HepG2 (cell line): Measurements from ENCODE around the gene CALCR. TPM values are rescaled to one million over a fixed set of nuclear protein-coding genes. Genes with fewer than 3 reads are reported as not detected.
A peak's percentile ranks its signal among the peaks of the same experiment; 100 is the strongest.

Source experiments
- ATAC-seq: fragments of 200-7000 bp; cut with Tn5 transposase; 3 replicates; pipeline ENCODE4 v1.9.1; 2020; ENCODE audit warnings: mild to moderate bottlenecking, moderate library complexity
- BruUV-seq: library from RNA; stranded (reverse); fragments of 400-500 nt; replicated peaks from 2 replicates; lab custom pipeline; 2021; lab: Mats Ljungman, UMichigan
- CTCF ChIA-PET: fragments of 300-600 bp; formaldehyde crosslinking; extraction: SDS; loops from one replicate; lab custom pipeline; 2021; ENCODE audit warnings: low total read pairs, inconsistent platforms, low intra/inter-chr PET ratio; lab: Yijun Ruan, JAX
- POLR2A ChIA-PET: fragments of 350-600 bp; sonication (Branson Sonifier 250); formaldehyde crosslinking; loops from one replicate; lab custom pipeline; 2020; ENCODE audit warnings: antibody characterized with exemption, inconsistent platforms; lab: Yijun Ruan, JAX
- DNase-seq: peaks from one replicate; pipeline ENCODE4 v3.0.0-alpha.2; 2015; ENCODE audit warnings: low spot score
- FAIRE-seq: peaks from 3 replicates; lab custom pipeline; 2011; peaks lifted over from hg19 to GRCh38; lab: Jason Lieb, UNC
- H2AFZ ChIP-seq: one replicate; pipeline ENCODE4 v1.6.1; 2011; ENCODE audit warnings: low read length, inconsistent platforms
- H3K27ac ChIP-seq: fragments of 300-600 bp; 3 replicates; pipeline ENCODE4 v1.8.0; 2011; ENCODE audit warnings: mixed run types, mild to moderate bottlenecking, mixed read lengths, low read length, inconsistent platforms; ENCODE audit not compliant: insufficient read depth; ENCODE audit errors: extremely low read length
- H3K27me3 ChIP-seq, 2 experiments: fragments of 200-600 bp in 1 of 2; 2 replicates in 1 of 2; 3 replicates in 1 of 2; pipeline versions ENCODE4 v1.6.0 to v1.8.0; 2011; ENCODE audit warnings: low read length in 2 of 2, mild to moderate bottlenecking in 2 of 2, moderate library complexity in 2 of 2, inconsistent platforms in 1 of 2; ENCODE audit not compliant: insufficient read depth in 2 of 2, control insufficient read depth in 1 of 2
- H3K36me3 ChIP-seq, 2 experiments: fragments of 200-600 bp in 1 of 2; replicated peaks in 1 of 2; 2 replicates in 1 of 2; 3 replicates in 1 of 2; pipeline versions ENCODE4 v1.5.1 to v1.8.0; 2011; ENCODE audit warnings: low read length in 2 of 2, inconsistent platforms in 1 of 2; ENCODE audit not compliant: insufficient read depth in 2 of 2, control insufficient read depth in 1 of 2
- H3K4me1 ChIP-seq: 2 replicates; pipeline ENCODE4 v1.5.1; 2012; ENCODE audit warnings: low read length, inconsistent platforms; ENCODE audit not compliant: insufficient read depth
- H3K4me2 ChIP-seq: 2 replicates; pipeline ENCODE4 v1.6.0; 2011; ENCODE audit warnings: low read depth, low read length, inconsistent platforms
- H3K4me3 ChIP-seq, 3 experiments: fragments of 200-600 bp in 1 of 3; sonication (generic), shearing (Covaris generic) in 1 of 3; replicated peaks in 1 of 3; 2 replicates each; pipeline ENCODE4 v1.5.1; 2011 to 2016; ENCODE audit warnings: low read length in 3 of 3, inconsistent platforms in 2 of 3, low read depth in 2 of 3, mild to moderate bottlenecking in 2 of 3, control low read depth in 1 of 3, mixed read lengths in 1 of 3; ENCODE audit not compliant: insufficient read depth in 1 of 3
- H3K79me2 ChIP-seq: one replicate; pipeline ENCODE4 v1.6.1; 2011; ENCODE audit warnings: low read length, inconsistent platforms; ENCODE audit not compliant: insufficient read depth
- H3K9ac ChIP-seq: 2 replicates; pipeline ENCODE4 v1.6.0; 2011; ENCODE audit warnings: mild to moderate bottlenecking, low read depth, low read length, inconsistent platforms; ENCODE audit not compliant: insufficient read depth
- H3K9me3 ChIP-seq: 2 replicates; pipeline ENCODE4 v1.5.1; 2012; ENCODE audit warnings: mild to moderate bottlenecking, low read length
- H4K20me1 ChIP-seq: 2 replicates; pipeline ENCODE4 v1.6.0; 2011; ENCODE audit warnings: inconsistent platforms, mild to moderate bottlenecking, low read length, moderate library complexity; ENCODE audit not compliant: insufficient read depth
- MAFF ChIP-seq: IDR thresholded peaks from 2 replicates; pipeline ENCODE4 v1.6.1; 2011; ENCODE audit warnings: low read depth, low read length, improper control_type of control experiment
- MAFK ChIP-seq, 2 experiments: IDR thresholded peaks in 1 of 2; conservative IDR thresholded peaks in 1 of 2; 2 replicates each; pipeline ENCODE4 v1.6.1; 2011; ENCODE audit warnings: improper control_type of control experiment in 2 of 2, low read length in 2 of 2
- MLLT10 ChIP-seq: sonication (generic); formaldehyde crosslinking; IDR thresholded peaks from 2 replicates; pipeline ENCODE4 v1.4.0; 2020; ENCODE audit warnings: missing genetic modification reagents
- SIX1 ChIP-seq: sonication (generic); formaldehyde crosslinking; IDR thresholded peaks from 2 replicates; pipeline ENCODE4 v1.4.0; 2020; ENCODE audit warnings: missing genetic modification reagents, borderline replicate concordance
- ZNF431 ChIP-seq: sonication (generic); formaldehyde crosslinking; IDR thresholded peaks from 2 replicates; pipeline ENCODE4 v1.9.0; 2022; ENCODE audit warnings: missing genetic modification reagents, low read depth, mild to moderate bottlenecking, borderline replicate concordance
- ZNF44 ChIP-seq: sonication (generic); formaldehyde crosslinking; IDR thresholded peaks from 2 replicates; pipeline ENCODE4 v1.5.1; 2020; ENCODE audit warnings: mild to moderate bottlenecking, missing genetic modification reagents
- ZNF674 ChIP-seq: sonication (generic); formaldehyde crosslinking; IDR thresholded peaks from 2 replicates; pipeline ENCODE4 v1.5.0; 2020; ENCODE audit warnings: low read depth, mild to moderate bottlenecking, missing genetic modification reagents
- WGBS: methylation state at CpG from one replicate; pipeline ENCODE4 v1.1.6; 2017; ENCODE audit warnings: low lambda C conversion rate; 5-methylcytosine and 5-hydroxymethylcytosine counted together
- in situ Hi-C: cut with HindIII; loops from 2 replicates; pipeline ENCODE4 v1.10.0; 2017; ENCODE audit warnings: low pct_unique_long_range_greater_than_20kb; ENCODE audit not compliant: extremely low pct_ligation_motif_present
- intact Hi-C: fragments of 100-400 bp; cut with micrococcal nuclease; formaldehyde crosslinking; loops from one replicate; pipeline ENCODE4 v1.10.0; 2022; ENCODE audit not compliant: unreplicated experiment
- polyA plus RNA-seq, 8 experiments: library from polyadenylated mRNA; depleted of rRNA in 3 of 8; stranded (reverse) in 7 of 8; unstranded in 1 of 8; fragments of >200 nt; fragmentation: Illumina TruSeq in 4 of 8; extraction: Trizol in 4 of 8; gene quantifications; 2 replicates each; pipeline versions ENCODE4 v1.2.1 to v1.2.3, GENCODE V29; 2011 to 2016; ENCODE audit warnings: low read depth in 4 of 8, missing spikeins in 1 of 8, mixed read lengths in 1 of 8; ENCODE audit not compliant: insufficient read depth in 1 of 8
- total RNA-seq, 5 experiments: library from RNA; depleted of rRNA; stranded (reverse); fragments of >200 nt; fragmentation: Illumina TruSeq; extraction: Trizol; gene quantifications; 2 replicates each; pipeline ENCODE4 v1.2.3, GENCODE V29; 2016; ENCODE audit warnings: low read depth in 1 of 5
- TF ChIP-seq, protein P1 (sequence below): sonication (generic); formaldehyde crosslinking; IDR thresholded peaks from 2 replicates; pipeline ENCODE4 v1.4.0; 2020; ENCODE audit warnings: mild to moderate bottlenecking, missing genetic modification reagents
- TF ChIP-seq, protein P2 (sequence below): sonication (generic); formaldehyde crosslinking; IDR thresholded peaks from 2 replicates; pipeline ENCODE4 v1.5.1; 2020; ENCODE audit warnings: missing genetic modification reagents, mild to moderate bottlenecking, borderline replicate concordance
- TF ChIP-seq, protein P3 (sequence below): sonication (generic); formaldehyde crosslinking; IDR thresholded peaks from 2 replicates; pipeline ENCODE4 v1.5.0; 2020; ENCODE audit warnings: mild to moderate bottlenecking, missing genetic modification reagents

The CALCR gene
- total and polyA plus RNA-seq, 2 of the 13 experiments (the other 11 are each of a cell fraction or from before 2014, with no cell fraction given), result not detected

DNA sequence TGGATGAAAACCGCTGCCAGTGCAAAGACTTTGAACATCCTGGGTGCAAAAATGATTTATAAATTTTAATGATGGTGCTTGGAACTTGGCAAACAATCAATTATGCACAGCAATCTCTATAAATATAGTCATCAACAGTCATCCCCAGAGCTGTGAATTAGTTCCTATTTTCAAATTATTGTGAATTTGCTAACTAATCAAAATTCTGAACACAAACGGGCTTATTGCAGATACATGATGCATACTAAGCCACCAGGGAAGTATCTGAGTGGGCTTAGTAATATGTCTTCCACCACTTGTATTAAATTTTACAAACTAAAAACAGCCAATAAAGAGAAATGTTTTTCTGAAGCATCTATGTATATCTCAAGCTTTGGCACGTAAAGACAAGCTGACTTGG, 165.2 kb downstream of the CALCR start:
- TF ChIP-seq MAFF (peak; percentile 57), MAFK (conservative IDR thresholded peaks at IDR 0.05 in 1 of 2, IDR thresholded peaks at IDR 0.05 in 1 of 2; ENCODE audit: low read length in 2 of 2) (peak; percentile 64 to 70)
- TF ChIP-seq, protein P1, sequence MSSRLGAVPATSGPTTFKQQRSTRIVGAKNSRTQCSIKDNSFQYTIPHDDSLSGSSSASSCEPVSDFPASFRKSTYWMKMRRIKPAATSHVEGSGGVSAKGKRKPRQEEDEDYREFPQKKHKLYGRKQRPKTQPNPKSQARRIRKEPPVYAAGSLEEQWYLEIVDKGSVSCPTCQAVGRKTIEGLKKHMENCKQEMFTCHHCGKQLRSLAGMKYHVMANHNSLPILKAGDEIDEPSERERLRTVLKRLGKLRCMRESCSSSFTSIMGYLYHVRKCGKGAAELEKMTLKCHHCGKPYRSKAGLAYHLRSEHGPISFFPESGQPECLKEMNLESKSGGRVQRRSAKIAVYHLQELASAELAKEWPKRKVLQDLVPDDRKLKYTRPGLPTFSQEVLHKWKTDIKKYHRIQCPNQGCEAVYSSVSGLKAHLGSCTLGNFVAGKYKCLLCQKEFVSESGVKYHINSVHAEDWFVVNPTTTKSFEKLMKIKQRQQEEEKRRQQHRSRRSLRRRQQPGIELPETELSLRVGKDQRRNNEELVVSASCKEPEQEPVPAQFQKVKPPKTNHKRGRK (CRISPR knock-in tag), result no peak
- intact Hi-C loops, result no loop called here
- ChIA-PET CTCF (no interaction called here), POLR2A (no interaction called here)
- H3K9ac ChIP-seq, result no peak overlapping the region
- ATAC-seq, result no peak
- BruUV-seq, result no TSS peak
- H3K4me2 ChIP-seq, result no peak overlapping the region
- no peaks in the 10 kb centered on the region for H3K79me2 ChIP-seq
- no peak for DNase-seq
- no peak overlapping the region for H3K4me3 ChIP-seq
- no peaks in the 10 kb centered on the region for H3K27me3 ChIP-seq
- FAIRE-seq, result no peak
- no peak overlapping the region for H3K27ac ChIP-seq
- 0% methylated on average over 3 of the region's 3 CpGs for WGBS
- H4K20me1 ChIP-seq, result no peaks in the 10 kb centered on the region
- no peaks in the 10 kb centered on the region for H3K4me1 ChIP-seq
- no peak overlapping the region for H2AFZ ChIP-seq
- in situ Hi-C loops, result no loop called here
- H3K9me3 ChIP-seq, result peaks cover 6% of the 10 kb centered on the region
- no peaks in the 10 kb centered on the region for H3K36me3 ChIP-seq

DNA sequence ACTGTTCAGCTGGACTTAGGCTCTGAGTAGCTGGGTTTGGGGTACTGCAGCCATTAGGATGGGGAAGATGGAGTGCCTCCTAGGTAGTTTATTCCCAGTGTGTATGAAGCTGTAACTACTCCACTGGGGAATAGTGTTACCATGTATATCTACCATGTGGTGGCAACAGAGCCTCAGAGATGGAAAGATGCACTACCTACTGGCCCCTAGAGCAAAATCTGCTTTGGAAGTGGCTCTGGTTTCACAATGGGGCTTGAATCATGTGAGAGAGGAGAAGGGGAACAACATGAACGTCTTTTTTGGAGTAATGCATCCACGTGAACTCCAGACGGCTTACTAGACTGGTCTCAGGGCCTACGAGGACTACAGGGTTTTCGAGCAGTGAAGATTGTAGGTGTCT, 167.3 kb downstream of the CALCR start:
- no peak for ATAC-seq
- FAIRE-seq, result no peak

More for the DNA sequence above, 167.3 kb downstream of the CALCR start:
- Histone ChIP-seq H4K20me1 (no peaks in the 10 kb centered on the region), H3K4me2 (no peak overlapping the region), H2AFZ (no peak overlapping the region), H3K9ac (no peak overlapping the region), H3K36me3 (no peaks in the 10 kb centered on the region), H3K4me1 (no peaks in the 10 kb centered on the region), H3K4me3 (no peak overlapping the region), H3K9me3 (peaks cover 6% of the 10 kb centered on the region), H3K27ac (no peak overlapping the region), H3K79me2 (no peaks in the 10 kb centered on the region), H3K27me3 (no peaks in the 10 kb centered on the region)
- no peak for TF ChIP-seq ZNF674
- TF ChIP-seq, protein P2, sequence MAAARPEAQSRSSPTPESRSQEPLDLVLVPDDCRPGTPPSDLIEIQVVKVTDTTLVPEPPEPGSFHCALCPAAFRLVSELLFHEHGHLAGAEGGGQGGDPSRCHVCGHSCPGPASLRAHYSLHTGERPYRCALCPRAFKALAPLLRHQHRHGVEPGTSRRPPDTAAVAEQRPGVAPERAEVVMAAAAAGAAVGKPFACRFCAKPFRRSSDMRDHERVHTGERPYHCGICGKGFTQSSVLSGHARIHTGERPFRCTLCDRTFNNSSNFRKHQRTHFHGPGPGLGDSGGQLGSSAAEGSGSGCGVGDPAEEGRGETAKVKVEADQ (CRISPR knock-in tag), result no peak
- no peak for TF ChIP-seq MLLT10 (CRISPR knock-in tag)
- TF ChIP-seq, protein P3, sequence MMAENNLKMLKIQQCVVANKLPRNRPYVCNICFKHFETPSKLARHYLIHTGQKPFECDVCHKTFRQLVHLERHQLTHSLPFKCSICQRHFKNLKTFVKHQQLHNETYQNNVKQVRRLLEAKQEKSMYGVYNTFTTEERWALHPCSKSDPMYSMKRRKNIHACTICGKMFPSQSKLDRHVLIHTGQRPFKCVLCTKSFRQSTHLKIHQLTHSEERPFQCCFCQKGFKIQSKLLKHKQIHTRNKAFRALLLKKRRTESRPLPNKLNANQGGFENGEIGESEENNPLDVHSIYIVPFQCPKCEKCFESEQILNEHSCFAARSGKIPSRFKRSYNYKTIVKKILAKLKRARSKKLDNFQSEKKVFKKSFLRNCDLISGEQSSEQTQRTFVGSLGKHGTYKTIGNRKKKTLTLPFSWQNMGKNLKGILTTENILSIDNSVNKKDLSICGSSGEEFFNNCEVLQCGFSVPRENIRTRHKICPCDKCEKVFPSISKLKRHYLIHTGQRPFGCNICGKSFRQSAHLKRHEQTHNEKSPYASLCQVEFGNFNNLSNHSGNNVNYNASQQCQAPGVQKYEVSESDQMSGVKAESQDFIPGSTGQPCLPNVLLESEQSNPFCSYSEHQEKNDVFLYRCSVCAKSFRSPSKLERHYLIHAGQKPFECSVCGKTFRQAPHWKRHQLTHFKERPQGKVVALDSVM, result no peak
- no peak for TF ChIP-seq ZNF431 (CRISPR knock-in tag)
- TF ChIP-seq ZNF44, result no peak
- no peak for TF ChIP-seq SIX1
- in situ Hi-C loops, result no loop called here
- no TSS peak for BruUV-seq
- intact Hi-C loops, result no loop called here
- ChIA-PET POLR2A (no interaction called here), CTCF (no interaction called here)
- no peak for DNase-seq
- WGBS, result 7% methylated on average over 5 of the region's 5 CpGs
